Tibial artery (tissue), 4 donors: ENCODE results near the gene SYT13.

ENCODE experiments used
- DNase-seq, 2 donors: peaks; one replicate each; pipeline ENCODE4 v3.0.0-alpha.2; 2019
- H3K27ac ChIP-seq, 2 donors: fragments of 200-600 bp; sonication (generic) in 1 of 2; 1 replicate in 1 of 2; 2 replicates in 1 of 2; pipeline ENCODE4 v1.5.1; 2018 to 2019; ENCODE audit warnings: mild to moderate bottlenecking in 1 of 2
- H3K27me3 ChIP-seq, 2 donors: fragments of 200-600 bp; sonication (generic) in 1 of 2; one replicate each; pipeline versions ENCODE4 v1.5.1 to v1.6.0; 2016 to 2019
- H3K36me3 ChIP-seq, 3 donors: fragments of 200-600 bp; sonication (generic) in 2 of 3; one replicate each; pipeline ENCODE4 v1.5.1; 2016 to 2019; ENCODE audit warnings: mild to moderate bottlenecking in 2 of 3
- H3K4me1 ChIP-seq, 4 donors: fragments of 200-600 bp; sonication (generic) in 2 of 4; 1 replicate in 3 of 4; 2 replicates in 1 of 4; pipeline ENCODE4 v1.5.1; 2016 to 2019
- H3K4me3 ChIP-seq, 2 donors: fragments of 200-600 bp; sonication (generic) in 1 of 2; 1 replicate in 1 of 2; 2 replicates in 1 of 2; pipeline ENCODE4 v1.5.1; 2018 to 2019; ENCODE audit warnings: mild to moderate bottlenecking in 2 of 2
- H3K9me3 ChIP-seq, 3 donors: fragments of 200-600 bp; sonication (generic) in 1 of 3; one replicate each; pipeline ENCODE4 v1.5.1; 2016 to 2019
- CTCF ChIP-seq, 2 experiments: fragments of 200-600 bp in 1 of 2; fragments of 450-650 bp in 1 of 2; IDR thresholded peaks; one replicate each; pipeline ENCODE4 v1.5.1; 2017 to 2019; ENCODE audit warnings: antibody characterized with exemption in 2 of 2, mild to moderate bottlenecking in 1 of 2, moderate library complexity in 1 of 2
- intact Hi-C: fragments of 100-400 bp; cut with DNase I; formaldehyde crosslinking; loops from one replicate; pipeline ENCODE4 v1.15.0; 2023; ENCODE audit warnings: low total_unique reads

The SYT13 gene, protein sequence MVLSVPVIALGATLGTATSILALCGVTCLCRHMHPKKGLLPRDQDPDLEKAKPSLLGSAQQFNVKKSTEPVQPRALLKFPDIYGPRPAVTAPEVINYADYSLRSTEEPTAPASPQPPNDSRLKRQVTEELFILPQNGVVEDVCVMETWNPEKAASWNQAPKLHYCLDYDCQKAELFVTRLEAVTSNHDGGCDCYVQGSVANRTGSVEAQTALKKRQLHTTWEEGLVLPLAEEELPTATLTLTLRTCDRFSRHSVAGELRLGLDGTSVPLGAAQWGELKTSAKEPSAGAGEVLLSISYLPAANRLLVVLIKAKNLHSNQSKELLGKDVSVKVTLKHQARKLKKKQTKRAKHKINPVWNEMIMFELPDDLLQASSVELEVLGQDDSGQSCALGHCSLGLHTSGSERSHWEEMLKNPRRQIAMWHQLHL

GRCh38 chr11:45285930-45286632 lies at the start of gene SYT13:
TSS of gene SYT13 (minus strand) at chr11:45286341. CDS start at chr11:45286207, 134 bp downstream.
- intact Hi-C loops, result no loop called here
- no peak for DNase-seq
- Histone ChIP-seq H3K4me1 (peaks cover 0 to 10% (median 7%) of the 10 kb centered on the region in 4 donors), H3K27ac (no peak within 1 kb of the TSS), H3K9me3 (peaks cover 0 to 11% (median 10%) of the 10 kb centered on the region in 3 donors), H3K27me3 (peaks cover 3 to 72% of the 10 kb centered on the region in 2 donors), H3K4me3 (no peak within 1 kb of the TSS), H3K36me3 (no peaks in the 10 kb centered on the region)
- TF ChIP-seq CTCF (IDR thresholded peaks at IDR 0.05), result no peak

- intact Hi-C loops, result loop anchor here (10.0 kb wide), 1 partner anchor 391 kb away; no protein-coding TSS in a partner anchor
- H3K4me1 ChIP-seq, result peaks cover 0 to 29% (median 10%) of the 10 kb centered on the region in 4 donors
- no peak for DNase-seq
- no peaks in the 10 kb centered on the region for H3K36me3 ChIP-seq
- no peaks in the 10 kb centered on the region for H3K9me3 ChIP-seq
- H3K27me3 ChIP-seq, result no peaks in the 10 kb centered on the region
- no peak overlapping the region for H3K4me3 ChIP-seq
- TF ChIP-seq CTCF (IDR thresholded peaks at IDR 0.05), result no peak
- H3K27ac ChIP-seq, result no peak overlapping the region
Observed at GRCh38 chr11:45335434-45335833, 49.3 kb upstream of the SYT13 start.

DNA sequence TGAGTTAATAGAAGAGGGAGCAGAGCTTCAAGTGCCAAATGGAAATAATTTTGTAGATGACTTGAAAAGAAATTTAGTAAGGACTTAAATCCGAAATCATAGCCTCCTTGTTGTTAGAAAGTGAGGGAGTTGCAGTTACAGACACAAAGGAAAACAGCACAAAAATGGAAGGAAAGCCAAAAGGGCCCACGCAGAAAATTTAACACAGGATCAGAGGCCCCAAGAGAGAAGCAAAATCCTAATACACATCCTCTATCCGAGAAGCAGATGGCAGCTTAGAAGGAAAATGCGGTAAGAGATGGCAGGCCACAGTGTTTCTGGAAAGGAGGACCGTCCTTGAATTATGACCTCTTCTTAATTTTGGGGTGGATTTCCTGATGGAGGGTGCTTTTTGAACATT lies 48.7 kb upstream of the SYT13 start:
- intact Hi-C loops, result loop anchor here (10.0 kb wide), 1 partner anchor 390 kb away; no protein-coding TSS in a partner anchor
- no peaks in the 10 kb centered on the region for H3K36me3 ChIP-seq
- no peaks in the 10 kb centered on the region for H3K9me3 ChIP-seq
- H3K4me1 ChIP-seq, result peaks cover 0 to 24% (median 10%) of the 10 kb centered on the region in 4 donors
- H3K27ac ChIP-seq, result peak overlapping the region in 1 of 2 donors; percentile 29
- no peak overlapping the region for H3K4me3 ChIP-seq
- H3K27me3 ChIP-seq, result peaks cover 0 to 3% of the 10 kb centered on the region in 2 donors
- no peak for TF ChIP-seq CTCF (IDR thresholded peaks at IDR 0.05)
- no peak for DNase-seq

GRCh38 chr11:45334410-45334809 lies 48.3 kb upstream of the SYT13 start:
- Histone ChIP-seq H3K4me3 (no peak overlapping the region), H3K27ac (peak overlapping the region in 1 of 2 donors; percentile 72), H3K9me3 (no peaks in the 10 kb centered on the region), H3K36me3 (no peaks in the 10 kb centered on the region), H3K4me1 (peaks cover 0 to 22% (median 8%) of the 10 kb centered on the region in 4 donors), H3K27me3 (peaks cover 0 to 3% of the 10 kb centered on the region in 2 donors)
- intact Hi-C loops, result loop anchor here (10.0 kb wide), 1 partner anchor 390 kb away; no protein-coding TSS in a partner anchor
- no peak for TF ChIP-seq CTCF (IDR thresholded peaks at IDR 0.05)
- no peak for DNase-seq

DNA sequence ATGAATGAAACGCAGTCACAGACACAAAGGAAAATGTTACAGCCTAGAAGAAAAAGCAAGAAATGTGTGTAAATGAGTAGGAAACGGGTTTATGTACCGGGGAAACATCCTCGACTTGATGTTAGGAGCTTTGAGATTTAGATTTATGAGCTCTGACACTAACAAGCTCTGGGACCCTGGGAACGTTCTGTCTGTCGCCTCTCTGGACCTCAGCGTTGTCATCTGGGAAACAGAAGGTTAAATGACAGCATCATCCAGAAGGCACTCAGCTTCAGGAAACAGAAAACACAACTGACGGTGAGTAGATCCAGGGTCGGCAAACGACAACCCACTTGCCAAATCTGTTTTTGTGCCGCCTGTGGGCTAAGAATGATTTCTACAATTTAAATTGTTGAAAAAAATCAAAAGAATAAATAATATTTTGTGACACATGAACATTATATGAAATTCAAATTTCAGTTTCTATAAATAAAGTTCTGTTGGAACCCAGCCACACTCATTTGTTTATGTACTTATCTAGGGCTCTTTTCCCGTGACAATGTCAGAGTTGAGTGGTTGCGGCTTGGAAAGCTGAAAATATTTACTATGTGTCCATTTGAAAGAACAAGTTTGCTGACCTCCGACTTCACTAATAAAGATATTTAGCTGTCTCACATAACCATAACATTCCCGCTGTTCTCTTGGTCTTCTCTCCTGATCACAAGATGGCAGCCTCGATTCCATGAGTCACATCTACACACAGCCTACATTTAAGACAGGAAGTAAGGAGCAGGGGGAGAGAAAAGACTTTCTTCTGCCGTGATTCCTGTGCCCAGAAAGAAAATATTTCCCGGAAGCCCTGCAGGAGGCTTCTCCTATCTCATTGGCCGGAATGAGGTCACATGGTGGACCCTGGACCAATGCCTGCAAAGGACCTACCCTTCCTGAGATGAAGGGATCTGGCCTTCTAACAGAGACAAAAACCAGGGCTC lies 47.1 kb upstream of the SYT13 start:
- Histone ChIP-seq H3K9me3 (no peaks in the 10 kb centered on the region), H3K4me1 (peaks cover 0 to 22% (median 8%) of the 10 kb centered on the region in 4 donors), H3K4me3 (peak overlapping the region; percentile 30 to 36), H3K27ac (peak overlapping the region; percentile 69 to 72), H3K36me3 (no peaks in the 10 kb centered on the region), H3K27me3 (peaks cover 0 to 3% of the 10 kb centered on the region in 2 donors)
- no peak for TF ChIP-seq CTCF (IDR thresholded peaks at IDR 0.05)
- peak in 1 of 2 donors; percentile 38 for DNase-seq
- intact Hi-C loops, result loop anchor here (2.0 to 10.0 kb wide), 2 partner anchors 222 to 388 kb away; no protein-coding TSS in a partner anchor
